Measurements from ENCODE around the gene TPTE. TPM values are rescaled to one million over a fixed set of nuclear protein-coding genes. Genes with fewer than 3 reads are reported as not detected.

Gene TPTE
- total and polyA plus RNA-seq, 9 of the 15 experiments (the other 6 are each of a cell fraction or from before 2014, with no cell fraction given) = 0.59 to 4.4 (median 2.4) TPM

- H3K9me1 ChIP-seq (ENCODE audit: control insufficient read depth, insufficient read depth, low read length) = no peaks in the 10 kb centered on the region
- no peak overlapping the region for H3K27ac ChIP-seq (ENCODE audit: extremely low read depth, low read depth, low read length)
- intact Hi-C loops (cut with micrococcal nuclease) (no loop called here), in situ Hi-C loops (cut with MboI) (no loop called here)
- no peaks in the 10 kb centered on the region for H3K79me2 ChIP-seq (ENCODE audit: control insufficient read depth, insufficient read depth, low read length)
- WGBS (ENCODE audit: insufficient coverage, low coverage, missing lambda C conversion rate) = 1% methylated on average over 4 of the region's 4 CpGs
- no peak for FAIRE-seq
- no TSS peak for BruUV-seq (replicated peaks)
- ChIA-PET CTCF (ENCODE audit: low intra/inter-chr PET ratio) (no interaction called here), POLR2A (no interaction called here)
- TF ChIP-seq ZNF75A (CRISPR knock-in tag; IDR thresholded peaks at IDR 0.05) (no peak), SIRT6 (IDR thresholded peaks at IDR 0.05; ENCODE audit: low read depth, low read length) (no peak), KDM5B (IDR thresholded peaks at IDR 0.05; ENCODE audit: insufficient replicate concordance, low read depth, low read length) (no peak), CSDE1 (IDR thresholded peaks at IDR 0.05) (no peak), ZNF134 (CRISPR knock-in tag; conservative IDR thresholded peaks at IDR 0.05) (no peak), ZNF586 (CRISPR knock-in tag; conservative IDR thresholded peaks at IDR 0.05) (no peak), SIN3B (IDR thresholded peaks at IDR 0.05; ENCODE audit: low read depth) (no peak), ILK (tag; IDR thresholded peaks at IDR 0.05; ENCODE audit: borderline replicate concordance, low read depth) (no peak), ELK3 (CRISPR knock-in tag; IDR thresholded peaks at IDR 0.05) (no peak)
- TF ChIP-seq, protein P1, sequence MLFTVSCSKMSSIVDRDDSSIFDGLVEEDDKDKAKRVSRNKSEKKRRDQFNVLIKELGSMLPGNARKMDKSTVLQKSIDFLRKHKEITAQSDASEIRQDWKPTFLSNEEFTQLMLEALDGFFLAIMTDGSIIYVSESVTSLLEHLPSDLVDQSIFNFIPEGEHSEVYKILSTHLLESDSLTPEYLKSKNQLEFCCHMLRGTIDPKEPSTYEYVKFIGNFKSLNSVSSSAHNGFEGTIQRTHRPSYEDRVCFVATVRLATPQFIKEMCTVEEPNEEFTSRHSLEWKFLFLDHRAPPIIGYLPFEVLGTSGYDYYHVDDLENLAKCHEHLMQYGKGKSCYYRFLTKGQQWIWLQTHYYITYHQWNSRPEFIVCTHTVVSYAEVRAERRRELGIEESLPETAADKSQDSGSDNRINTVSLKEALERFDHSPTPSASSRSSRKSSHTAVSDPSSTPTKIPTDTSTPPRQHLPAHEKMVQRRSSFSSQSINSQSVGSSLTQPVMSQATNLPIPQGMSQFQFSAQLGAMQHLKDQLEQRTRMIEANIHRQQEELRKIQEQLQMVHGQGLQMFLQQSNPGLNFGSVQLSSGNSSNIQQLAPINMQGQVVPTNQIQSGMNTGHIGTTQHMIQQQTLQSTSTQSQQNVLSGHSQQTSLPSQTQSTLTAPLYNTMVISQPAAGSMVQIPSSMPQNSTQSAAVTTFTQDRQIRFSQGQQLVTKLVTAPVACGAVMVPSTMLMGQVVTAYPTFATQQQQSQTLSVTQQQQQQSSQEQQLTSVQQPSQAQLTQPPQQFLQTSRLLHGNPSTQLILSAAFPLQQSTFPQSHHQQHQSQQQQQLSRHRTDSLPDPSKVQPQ (CRISPR knock-in tag; IDR thresholded peaks at IDR 0.05; ENCODE audit: borderline replicate concordance) = no peak
- TF ChIP-seq, protein P2, sequence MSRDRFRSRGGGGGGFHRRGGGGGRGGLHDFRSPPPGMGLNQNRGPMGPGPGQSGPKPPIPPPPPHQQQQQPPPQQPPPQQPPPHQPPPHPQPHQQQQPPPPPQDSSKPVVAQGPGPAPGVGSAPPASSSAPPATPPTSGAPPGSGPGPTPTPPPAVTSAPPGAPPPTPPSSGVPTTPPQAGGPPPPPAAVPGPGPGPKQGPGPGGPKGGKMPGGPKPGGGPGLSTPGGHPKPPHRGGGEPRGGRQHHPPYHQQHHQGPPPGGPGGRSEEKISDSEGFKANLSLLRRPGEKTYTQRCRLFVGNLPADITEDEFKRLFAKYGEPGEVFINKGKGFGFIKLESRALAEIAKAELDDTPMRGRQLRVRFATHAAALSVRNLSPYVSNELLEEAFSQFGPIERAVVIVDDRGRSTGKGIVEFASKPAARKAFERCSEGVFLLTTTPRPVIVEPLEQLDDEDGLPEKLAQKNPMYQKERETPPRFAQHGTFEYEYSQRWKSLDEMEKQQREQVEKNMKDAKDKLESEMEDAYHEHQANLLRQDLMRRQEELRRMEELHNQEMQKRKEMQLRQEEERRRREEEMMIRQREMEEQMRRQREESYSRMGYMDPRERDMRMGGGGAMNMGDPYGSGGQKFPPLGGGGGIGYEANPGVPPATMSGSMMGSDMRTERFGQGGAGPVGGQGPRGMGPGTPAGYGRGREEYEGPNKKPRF (IDR thresholded peaks at IDR 0.05; ENCODE audit: low read depth, low read length) = no peak
- no peak overlapping the region for H2AFZ ChIP-seq (ENCODE audit: low read depth, low read length)
- H3K4me2 ChIP-seq (ENCODE audit: insufficient read depth, low read length) = no peak overlapping the region
- H3K9ac ChIP-seq (ENCODE audit: insufficient read depth in 1 of 2, low read depth in 2 of 2, low read length in 2 of 2) = no peak overlapping the region
- no peaks in the 10 kb centered on the region for H3K4me1 ChIP-seq (replicated peaks in 1 of 2; ENCODE audit: control insufficient read depth in 2 of 2, insufficient read depth in 2 of 2, low read length in 2 of 2)
- no peaks in the 10 kb centered on the region for H3K9me3 ChIP-seq (replicated peaks; ENCODE audit: control insufficient read depth, insufficient read depth, low read depth, low read length)
- no peaks in the 10 kb centered on the region for H3K27me3 ChIP-seq (ENCODE audit: control insufficient read depth in 2 of 2, insufficient read depth in 2 of 2, low read length in 2 of 2)
- ATAC-seq = no peak
- no peaks in the 10 kb centered on the region for H3K36me3 ChIP-seq (ENCODE audit: control insufficient read depth, insufficient read depth, low read length)
- H4K20me1 ChIP-seq (replicated peaks; ENCODE audit: control insufficient read depth, insufficient read depth, low read length) = no peaks in the 10 kb centered on the region
- no peak for DNase-seq (ENCODE audit: extremely low read depth in 1 of 4, low spot score in 3 of 4)
- H3K4me3 ChIP-seq = no peak overlapping the region
Measured at GRCh38 chr21:10640446-10640845, 119.1 kb downstream of the TPTE start.

Data from K562 (cell line).